SH-SY5Y (cell line): ENCODE measurements around the gene SARDH.

Experiments used
- GATA2 ChIP-seq: IDR thresholded peaks from 2 replicates; pipeline ENCODE4 v1.6.1; 2011; ENCODE audit warnings: mild to moderate bottlenecking, low read depth, low read length
- GATA3 ChIP-seq: IDR thresholded peaks from 2 replicates; pipeline ENCODE4 v1.6.1; 2011; ENCODE audit warnings: low read depth, mild to moderate bottlenecking, low read length, moderate library complexity

DNA sequence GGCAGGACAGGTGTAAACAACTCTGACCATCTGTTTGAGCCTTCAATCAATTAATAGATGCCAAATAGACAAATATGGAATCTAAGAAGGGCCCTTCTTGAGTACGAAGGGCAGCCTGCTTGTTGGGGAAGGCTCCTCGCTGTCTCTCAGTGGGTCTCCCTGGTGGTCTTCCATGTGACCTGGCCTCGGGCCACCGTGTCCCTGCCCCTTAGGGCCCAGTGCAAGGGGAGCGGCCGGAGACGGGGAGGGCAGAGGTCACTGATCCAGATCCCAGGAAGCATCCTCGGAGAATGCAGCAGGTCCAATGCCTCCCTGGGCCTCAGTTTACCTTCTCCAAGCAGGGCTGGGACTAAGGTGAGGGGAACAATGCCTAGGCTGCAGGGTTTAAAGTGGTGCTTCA is 99.4 kb downstream of the SARDH start:
- TF ChIP-seq GATA2 = no peak
- TF ChIP-seq GATA3 = no peak
